SW480 (cell line): Measurements from ENCODE around the gene NRP2.

Source experiments
- DNase-seq: peaks from one replicate; pipeline ENCODE4 v3.0.0-alpha.2; 2016; ENCODE audit warnings: low spot score

NRP2 gene

GRCh38 chr2:205682239-205682970 is at the start of gene NRP2:
TSS of gene NRP2 (plus strand) at chr2:205682501. CDS start at chr2:205683291, 790 bp downstream.
- DNase-seq, result peak; percentile 88

DNA sequence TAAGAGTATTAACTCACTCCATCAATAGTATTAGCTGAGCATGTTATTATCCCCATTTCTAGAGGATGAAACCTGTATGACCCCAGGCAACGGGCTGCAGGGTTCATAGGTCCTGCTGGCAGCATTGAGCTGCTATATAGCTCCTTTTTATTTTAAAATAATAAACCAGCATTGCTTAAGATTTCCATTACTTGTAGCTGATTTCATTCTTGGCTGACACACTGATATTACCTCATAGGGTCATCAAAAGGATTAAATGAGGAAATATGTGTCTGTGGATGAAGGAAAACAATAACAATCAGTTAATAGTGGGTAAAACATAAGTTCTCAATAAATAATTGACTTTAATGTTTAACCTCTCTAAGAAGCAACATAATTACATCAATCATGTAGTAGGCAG is 48.3 kb upstream of the NRP2 start:
- DNase-seq, result no peak

GRCh38 chr2:205636549-205637319 is 45.6 kb upstream of the NRP2 start:
- DNase-seq, result no peak

GRCh38 chr2:205637320-205637602 is 45.0 kb upstream of the NRP2 start:
- no peak for DNase-seq

DNA sequence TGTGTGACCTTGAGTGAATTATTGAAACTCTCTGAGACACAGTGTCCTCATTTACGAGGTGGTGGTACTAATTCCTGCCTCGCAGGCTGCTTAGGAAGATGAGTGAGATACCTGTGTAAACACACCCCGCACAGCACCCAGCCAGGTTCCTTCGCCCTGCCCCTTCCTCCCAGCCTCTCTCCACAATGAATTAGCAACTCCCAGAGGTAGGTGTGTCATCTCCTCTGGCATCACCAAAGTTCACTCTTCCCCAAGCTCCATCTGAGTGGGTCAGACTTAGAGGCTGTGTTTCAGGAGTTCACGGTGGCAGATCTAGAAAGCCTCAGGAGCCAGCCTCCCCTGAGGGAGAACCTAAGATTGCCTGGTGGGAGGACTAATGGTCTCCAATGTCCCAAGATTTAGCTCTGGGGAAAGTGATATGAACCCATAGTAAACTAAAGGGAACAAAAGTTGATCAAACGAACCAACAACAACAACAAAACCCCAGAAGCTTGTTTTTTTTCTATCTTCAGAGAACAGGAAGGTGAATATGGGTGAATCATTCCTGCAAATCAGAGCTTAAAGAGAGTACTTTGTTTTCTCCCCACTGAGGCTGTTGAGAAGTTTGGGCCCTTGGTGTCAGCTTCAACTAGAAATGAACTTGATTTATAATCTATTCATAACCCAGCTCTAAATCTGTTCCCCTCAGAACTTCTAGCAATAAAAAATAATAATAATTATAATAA is 44.4 kb upstream of the NRP2 start:
- no peak for DNase-seq

GRCh38 chr2:205640716-205641115 is 41.6 kb upstream of the NRP2 start:
- no peak for DNase-seq

GRCh38 chr2:205642599-205643356 is 39.5 kb upstream of the NRP2 start:
- DNase-seq, result no peak

- no peak for DNase-seq
These were observed 38.9 kb upstream of the NRP2 start for GRCh38 chr2:205643391-205643885.

DNA sequence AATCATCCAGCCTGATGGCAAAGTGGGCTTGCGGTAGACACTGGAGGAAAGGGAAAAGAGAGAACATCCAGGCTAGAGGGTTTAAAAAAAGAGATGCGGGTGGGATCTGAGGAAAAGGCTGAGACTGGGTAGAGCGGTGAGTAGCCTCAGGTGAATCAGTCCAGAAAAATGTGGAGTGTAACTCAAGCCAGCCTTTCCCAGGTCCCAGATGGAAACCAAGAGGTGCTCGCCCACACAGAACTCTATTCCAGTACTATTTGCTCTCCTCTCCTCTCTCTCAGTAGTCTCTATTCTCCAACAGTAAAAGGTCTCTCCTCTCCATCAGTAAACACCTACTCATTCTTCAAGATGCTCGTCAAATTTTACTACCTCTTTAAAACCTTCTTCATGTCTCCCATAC is 38.3 kb upstream of the NRP2 start:
- no peak for DNase-seq

DNA sequence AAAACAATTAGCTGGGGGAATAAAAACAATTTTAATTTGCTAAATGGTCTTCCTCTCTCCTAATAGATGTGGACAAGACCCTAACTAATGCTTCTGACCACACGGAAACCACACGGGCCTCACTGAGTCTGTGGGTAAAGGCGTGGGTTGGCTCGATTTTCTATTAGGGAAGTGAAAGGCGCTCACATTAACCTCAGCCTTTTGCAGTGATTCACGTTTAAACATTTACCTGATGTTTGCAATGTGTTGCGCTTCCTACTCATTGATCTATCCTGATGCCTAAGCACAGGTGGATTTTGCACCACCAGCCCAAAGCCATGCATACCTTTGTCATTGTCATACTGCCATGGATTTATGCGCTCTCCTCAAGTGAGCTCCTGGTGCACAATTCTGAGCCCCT is 35.6 kb upstream of the NRP2 start:
- peak; percentile 47 for DNase-seq

- peak; percentile 84 for DNase-seq
These were observed 31.9 kb upstream of the NRP2 start for GRCh38 chr2:205650450-205650849.

- no peak for DNase-seq
These were observed 31.4 kb upstream of the NRP2 start for GRCh38 chr2:205650931-205651330.

DNA sequence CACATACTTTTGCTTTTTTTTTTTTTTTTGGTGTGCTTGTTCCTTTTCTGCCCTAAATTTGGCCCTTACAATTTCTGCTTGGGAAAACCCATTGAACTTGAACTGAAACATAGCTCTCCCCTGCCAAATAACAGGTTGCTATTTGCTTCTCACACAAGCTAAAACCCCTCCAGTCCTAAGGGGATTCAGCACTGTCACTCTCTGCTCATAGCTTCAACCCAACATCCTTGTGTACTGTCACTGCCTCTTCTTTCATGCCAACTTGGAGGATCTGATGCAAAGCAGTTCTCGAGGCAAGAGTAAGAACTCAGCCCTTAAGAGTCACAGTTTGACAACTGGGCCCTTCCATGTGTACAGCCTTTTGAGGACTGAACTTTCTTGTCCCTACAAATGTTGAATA is 30.6 kb upstream of the NRP2 start:
- DNase-seq, result no peak

GRCh38 chr2:205654878-205655605 is 27.3 kb upstream of the NRP2 start:
- DNase-seq, result no peak

GRCh38 chr2:205655779-205656456 is 26.4 kb upstream of the NRP2 start:
- no peak for DNase-seq

- no peak for DNase-seq
These were observed 25.8 kb upstream of the NRP2 start for GRCh38 chr2:205656461-205656860.

DNA sequence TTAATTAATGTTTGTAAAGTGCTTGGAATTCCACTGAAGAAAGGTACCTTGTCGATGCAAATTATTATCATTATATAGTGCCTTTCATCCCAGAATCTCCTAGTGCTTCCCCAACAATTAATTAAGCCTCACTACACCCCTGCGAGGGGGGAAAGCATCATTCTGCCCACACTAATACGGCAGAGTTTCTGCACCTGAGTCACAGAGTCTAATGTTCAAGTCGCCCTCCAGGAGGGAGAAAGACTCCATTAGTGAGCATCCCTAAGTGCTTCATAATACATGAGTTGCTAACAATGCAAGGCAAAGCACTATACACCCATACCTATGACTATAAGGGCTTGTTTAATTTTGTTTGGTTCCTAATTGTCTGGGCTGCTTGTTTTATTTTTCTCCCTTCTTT is 25.4 kb upstream of the NRP2 start:
- no peak for DNase-seq

GRCh38 chr2:205657579-205657978 is 24.7 kb upstream of the NRP2 start:
- no peak for DNase-seq

- no peak for DNase-seq
These were observed 24.2 kb upstream of the NRP2 start for GRCh38 chr2:205658068-205658467.

- DNase-seq, result no peak
These were observed 23.7 kb upstream of the NRP2 start for GRCh38 chr2:205658572-205658971.

DNA sequence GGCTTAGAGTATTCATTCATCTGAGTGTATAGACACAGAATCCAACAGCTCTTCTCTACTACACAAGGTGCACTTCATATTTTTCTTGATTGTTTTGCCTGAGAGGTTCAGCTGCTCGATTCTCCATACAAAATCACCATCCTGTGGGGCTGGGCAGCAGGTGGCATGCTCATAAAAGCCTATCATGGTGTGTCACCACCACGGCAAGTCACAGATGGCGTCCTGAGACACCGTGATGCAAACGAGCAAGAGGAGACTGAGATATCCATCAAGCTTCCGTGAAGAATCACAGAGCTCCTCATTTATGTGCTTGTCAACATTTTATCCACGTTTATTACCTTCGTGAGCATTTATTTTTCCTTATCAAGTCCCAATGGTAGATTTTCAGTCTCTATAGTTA is 22.4 kb upstream of the NRP2 start:
- DNase-seq, result no peak
